Hepatic stellate cell (primary cell): ENCODE measurements around the gene AP3S2.

Experiments
- DNase-seq: peaks from one replicate; pipeline ENCODE4 v3.0.0; 2011; ENCODE audit warnings: low spot score

Gene AP3S2

DNA sequence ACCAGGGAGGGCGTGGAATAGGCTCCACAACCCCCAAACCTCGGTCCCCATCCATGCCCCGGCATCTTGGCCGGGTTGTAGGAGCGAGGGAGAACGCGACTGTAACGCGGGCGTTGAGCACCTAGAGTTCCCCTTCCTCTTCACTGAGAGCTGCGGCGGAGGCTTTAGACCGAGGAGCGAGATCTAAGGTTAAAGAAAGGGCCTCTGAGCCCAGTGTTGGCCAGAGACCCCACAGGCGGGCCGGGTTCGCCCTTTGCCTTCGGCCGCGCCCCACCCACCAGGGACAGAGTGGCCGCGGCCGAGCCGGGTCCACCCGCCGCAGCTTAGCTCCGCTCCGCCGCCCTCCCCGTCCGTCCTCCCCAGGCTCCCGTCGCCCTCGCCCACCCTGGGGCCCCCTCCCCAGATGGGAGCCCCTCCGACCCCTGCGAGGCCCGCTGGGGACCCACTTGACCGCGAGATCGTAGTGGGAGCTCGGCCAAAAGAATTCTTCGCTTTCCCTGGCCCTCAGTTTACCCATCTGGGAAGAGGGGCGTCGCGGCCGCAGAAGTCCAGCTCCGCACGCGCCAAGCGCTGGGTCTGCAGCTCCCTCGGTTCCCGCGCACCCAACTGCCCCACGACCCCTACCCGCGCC, 79.6 kb downstream of the AP3S2 start:
- DNase-seq: no peak

- no peak for DNase-seq
Measured at GRCh38 chr15:89813381-89814111, 80.2 kb downstream of the AP3S2 start.

- DNase-seq: no peak
Measured at GRCh38 chr15:89812847-89813320, 80.9 kb downstream of the AP3S2 start.

- DNase-seq: no peak
Measured at GRCh38 chr15:89812011-89812846, 81.6 kb downstream of the AP3S2 start.

- no peak for DNase-seq
Measured at GRCh38 chr15:89810837-89811236, 83.0 kb downstream of the AP3S2 start.

GRCh38 chr15:89809787-89810148, 84.0 kb downstream of the AP3S2 start:
- no peak for DNase-seq

DNA sequence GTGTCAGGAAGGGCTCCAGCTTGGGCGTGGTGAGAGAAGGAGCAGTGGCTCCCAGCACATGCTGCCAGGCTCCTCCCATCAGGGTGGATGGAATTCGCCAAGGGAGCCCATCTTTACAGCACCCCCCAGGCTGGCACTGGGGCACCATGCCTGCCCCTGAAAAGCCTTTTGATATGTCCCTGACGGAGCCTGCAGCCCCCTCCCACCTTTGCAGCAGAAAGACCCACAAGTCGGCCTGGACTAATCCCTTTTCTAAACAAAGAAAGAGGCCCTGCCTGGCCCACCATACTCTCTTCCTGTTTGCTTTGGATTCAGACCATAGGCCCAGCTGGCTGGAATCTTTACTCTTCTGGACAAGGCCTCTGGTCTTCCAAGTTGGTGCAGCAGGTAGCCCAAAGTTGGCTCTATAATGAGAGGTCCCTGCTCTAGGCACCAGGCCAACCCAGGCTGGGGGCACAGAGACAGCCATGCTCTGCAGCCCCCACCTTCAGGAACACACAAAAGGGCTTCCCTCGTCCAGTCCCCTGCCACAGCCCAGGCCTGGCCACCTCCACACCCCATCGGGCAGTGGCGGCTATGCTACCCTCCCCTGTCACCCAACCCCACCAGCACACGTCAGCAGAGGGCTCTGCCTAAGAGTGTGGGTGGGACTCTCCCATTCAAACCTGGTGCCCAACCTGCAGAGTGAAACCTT, 84.6 kb downstream of the AP3S2 start:
- DNase-seq: no peak

DNA sequence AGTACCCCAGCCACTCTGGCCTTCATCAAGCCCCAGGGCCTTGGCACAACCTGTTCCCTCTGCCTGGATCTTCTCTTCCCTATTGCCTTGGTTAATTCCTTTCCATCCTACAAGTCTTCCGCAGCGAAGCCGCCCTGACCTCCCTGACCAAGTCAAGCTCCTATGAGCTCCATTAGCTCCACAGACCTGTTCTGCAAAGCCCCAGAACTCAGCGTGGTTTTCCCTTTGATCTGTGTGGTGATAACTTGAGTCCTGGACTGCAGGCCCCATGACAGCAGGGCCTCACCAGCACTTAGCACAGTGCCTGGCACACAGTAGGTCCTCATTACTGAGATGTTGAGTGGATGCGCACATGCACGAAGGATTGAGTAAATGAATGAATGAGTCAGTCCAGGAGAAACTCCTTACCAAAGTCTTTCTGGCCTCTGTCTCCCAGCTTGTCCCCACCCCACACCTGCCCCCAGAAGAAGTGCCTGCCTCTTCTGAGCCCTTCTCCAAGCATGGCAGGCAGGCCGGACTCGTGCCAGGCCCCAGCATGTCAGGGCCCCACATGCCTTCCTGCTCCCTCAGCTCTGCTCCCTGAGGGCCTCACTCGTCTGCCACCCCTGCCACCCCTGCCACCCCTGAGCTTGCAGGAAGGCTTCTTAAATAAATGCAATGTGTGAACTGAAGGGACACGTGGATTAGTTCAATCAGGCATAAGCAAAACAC, 85.5 kb downstream of the AP3S2 start:
- no peak for DNase-seq

DNA sequence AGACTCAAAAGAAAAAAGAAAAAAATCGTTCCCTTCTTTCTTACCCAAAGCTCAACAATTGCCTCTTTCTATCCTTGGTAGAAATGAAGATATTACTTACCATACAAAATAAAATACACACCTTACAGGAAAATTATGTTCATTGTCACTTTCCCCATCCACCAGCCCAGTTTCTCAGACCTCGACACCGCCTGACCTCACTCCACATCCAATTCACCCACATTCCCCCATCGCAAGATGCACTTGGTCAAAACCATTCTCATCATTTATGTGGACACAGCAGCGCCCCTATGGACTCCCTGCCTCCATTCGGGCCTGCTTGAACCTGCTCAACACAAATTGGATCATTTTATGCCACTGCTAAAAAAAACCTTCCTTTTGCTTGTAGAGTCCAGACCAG, 86.1 kb downstream of the AP3S2 start:
- DNase-seq: no peak

GRCh38 chr15:89806559-89807550, 86.9 kb downstream of the AP3S2 start:
- DNase-seq: no peak

GRCh38 chr15:89806210-89806558, 87.6 kb downstream of the AP3S2 start:
- DNase-seq: no peak

DNA sequence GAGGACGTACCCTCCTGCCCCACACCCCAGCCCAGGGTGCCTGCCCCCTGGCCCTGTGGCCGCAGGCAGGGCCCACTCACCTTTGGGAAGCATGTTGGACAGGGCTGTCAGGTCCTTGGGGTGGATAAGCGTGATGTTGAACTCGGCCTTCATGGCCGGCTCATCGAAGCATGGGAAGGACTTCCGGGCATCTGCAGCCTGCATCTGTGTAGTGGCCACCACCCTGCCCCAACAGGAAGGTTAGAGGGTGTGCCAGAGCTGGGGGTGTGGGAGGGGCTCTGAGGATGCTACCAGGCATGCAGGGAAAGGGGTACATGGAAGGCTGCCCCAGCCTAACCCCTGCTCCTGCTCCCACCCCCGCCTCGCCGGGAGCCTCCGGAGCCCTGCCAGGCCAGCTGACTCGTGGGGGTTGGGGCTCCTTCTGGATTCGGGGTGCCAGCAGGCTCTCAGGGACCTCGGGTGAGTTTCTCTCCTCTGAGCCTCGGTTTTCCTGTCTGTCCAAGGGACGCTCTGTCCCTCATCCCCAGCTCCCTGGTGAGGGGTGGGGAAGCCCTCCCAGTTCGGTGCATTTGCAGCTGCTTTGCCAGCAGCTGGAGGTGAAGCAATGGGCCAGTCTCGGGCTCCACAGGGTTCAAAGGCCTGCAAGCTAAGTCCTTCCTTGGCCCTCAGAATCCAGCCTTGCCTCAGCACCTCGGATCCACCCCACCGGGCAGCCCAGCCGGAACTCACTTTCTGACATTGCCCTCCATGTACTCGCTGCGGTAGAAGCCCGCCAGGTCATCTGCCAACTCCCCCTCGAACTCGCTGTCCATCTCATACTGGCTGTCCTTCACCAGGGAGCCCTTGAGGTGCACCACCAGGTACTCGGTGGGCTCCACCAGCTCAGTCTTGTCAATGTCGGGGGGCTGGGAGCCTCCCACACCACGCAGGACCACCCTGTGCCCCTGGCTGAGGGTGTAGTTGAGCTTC, 88.3 kb downstream of the AP3S2 start:
- DNase-seq: no peak

- DNase-seq: no peak
Measured at GRCh38 chr15:89803941-89804800, 89.6 kb downstream of the AP3S2 start.

GRCh38 chr15:89802986-89803824, 90.6 kb downstream of the AP3S2 start:
- DNase-seq: no peak

DNA sequence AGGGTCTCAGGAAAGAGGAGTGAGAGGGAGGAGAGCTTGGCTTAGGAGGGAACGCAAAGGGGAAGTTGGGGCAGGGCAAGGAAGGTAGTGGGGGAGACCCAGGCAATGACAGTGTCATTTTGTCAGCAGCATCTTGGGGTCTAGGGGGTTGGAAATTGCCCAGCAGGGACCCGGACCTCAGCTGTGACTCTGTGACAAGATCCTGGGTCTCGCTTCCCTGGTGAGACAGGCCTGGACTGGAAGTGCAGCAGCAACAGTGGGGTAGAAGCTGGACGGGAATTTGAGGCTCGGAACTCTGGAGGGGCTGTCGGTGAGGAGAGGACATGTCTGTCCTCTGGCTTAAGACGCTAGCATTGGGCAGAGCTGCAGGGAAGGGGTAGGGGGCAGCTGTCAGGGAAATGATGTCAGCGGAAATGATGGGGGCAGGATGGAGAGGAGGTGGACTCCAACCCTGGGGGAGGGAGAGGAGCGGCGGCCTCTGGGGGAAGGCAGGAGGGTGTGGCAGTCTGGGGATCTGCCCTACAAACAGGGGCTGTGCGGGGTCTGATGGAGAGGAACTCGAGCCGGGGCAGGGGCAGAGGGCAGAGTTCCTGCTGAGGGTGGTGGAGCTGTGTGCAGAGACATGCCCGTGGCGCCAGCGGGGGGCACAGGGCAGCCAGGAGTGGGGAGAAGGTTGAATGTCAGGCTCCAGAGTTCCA, 91.4 kb downstream of the AP3S2 start:
- DNase-seq: no peak

GRCh38 chr15:89801471-89802195, 92.2 kb downstream of the AP3S2 start:
- no peak for DNase-seq
